GM21528 (cell line): ENCODE data around the gene NCKAP5.

Source experiments
- ATAC-seq: cut with Tn5 transposase; IDR thresholded peaks from one replicate; pipeline ENCODE4 v1.9.1; 2021; ENCODE audit warnings: mild to moderate bottlenecking, moderate library complexity; ENCODE audit not compliant: unreplicated experiment, low FRiP score

Gene NCKAP5

DNA sequence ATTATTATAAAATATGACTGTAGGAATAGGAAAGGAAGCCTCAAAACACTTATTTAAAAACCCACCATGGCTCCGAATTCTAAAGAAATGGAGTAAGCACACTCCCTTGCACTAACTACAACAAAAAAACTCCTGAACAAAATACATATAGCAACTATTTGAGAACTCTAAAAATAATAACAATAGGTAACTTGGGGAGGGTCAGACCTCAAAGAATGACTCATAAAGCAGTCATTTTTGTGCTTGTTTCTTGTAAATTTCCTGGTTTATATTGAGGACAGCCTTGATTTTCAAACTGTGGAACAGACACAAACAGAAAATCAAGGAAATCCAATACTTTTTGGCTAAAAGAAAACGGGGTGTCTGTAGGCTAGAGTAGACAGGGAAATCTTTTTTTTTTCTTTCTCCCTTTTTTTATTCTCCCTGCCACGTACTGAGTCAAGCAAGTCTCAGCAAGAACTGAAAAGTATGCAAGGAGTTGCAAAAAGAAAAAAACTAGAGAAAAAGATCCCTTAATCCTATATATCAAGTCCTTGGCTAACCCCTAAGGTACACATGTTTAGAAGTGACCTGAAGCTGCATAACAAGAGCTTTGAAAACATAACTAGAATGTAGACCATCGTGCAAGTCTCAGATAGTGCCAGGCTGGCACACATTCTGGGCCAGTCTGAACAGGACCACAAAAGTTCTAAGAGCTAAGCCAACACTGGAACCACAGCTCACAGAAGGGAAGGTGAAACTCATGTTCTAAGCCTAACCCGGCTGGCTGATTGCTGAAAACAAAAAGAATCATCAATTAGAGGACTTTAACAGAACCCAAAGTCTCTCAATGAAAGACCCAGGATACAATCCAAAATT, 495.2 kb downstream of the NCKAP5 start:
- ATAC-seq: no peak

- no peak for ATAC-seq
Observed at GRCh38 chr2:133063775-133064174, 504.5 kb downstream of the NCKAP5 start.

GRCh38 chr2:133062931-133063665, 505.2 kb downstream of the NCKAP5 start:
- no peak for ATAC-seq

- ATAC-seq: no peak
Observed at GRCh38 chr2:133061874-133062593, 506.2 kb downstream of the NCKAP5 start.

DNA sequence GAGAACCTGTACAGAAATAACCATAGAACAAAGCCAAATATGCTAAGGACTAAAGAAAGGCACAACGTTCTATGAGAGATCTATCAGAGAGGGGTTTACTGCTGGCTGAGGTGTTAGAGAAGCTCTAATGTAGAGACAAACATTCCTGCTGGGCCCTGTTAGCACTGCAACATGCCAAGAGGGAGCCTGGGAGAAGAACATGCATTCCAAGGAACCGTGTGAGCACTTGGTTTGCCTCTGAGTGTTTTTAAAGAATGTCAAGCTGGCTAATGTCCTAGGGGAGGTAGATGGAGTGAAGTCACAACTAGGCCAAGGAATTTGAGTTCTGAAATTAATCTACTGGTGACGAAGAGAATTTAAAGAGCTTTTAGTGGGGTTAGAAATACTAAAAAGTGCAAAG, 514.0 kb downstream of the NCKAP5 start:
- ATAC-seq: no peak

DNA sequence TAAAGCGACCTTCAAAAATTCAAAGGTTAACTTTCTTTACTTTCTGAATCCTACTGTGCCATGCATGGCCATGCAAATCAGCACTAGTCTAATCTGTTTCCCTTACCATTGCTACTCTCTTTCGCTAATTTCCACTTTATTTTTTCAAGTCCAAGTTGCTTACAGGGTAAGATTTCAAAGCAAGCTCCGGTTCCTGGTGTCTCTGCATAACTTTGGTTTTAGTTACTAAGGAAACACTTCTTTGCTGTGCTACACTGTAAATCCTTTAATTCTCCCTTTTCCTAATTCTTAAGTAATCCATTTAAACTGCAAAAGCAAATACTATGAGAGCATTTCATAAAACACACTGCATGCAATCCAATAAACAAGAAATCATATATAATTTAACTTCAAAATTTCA, 514.7 kb downstream of the NCKAP5 start:
- ATAC-seq: no peak

DNA sequence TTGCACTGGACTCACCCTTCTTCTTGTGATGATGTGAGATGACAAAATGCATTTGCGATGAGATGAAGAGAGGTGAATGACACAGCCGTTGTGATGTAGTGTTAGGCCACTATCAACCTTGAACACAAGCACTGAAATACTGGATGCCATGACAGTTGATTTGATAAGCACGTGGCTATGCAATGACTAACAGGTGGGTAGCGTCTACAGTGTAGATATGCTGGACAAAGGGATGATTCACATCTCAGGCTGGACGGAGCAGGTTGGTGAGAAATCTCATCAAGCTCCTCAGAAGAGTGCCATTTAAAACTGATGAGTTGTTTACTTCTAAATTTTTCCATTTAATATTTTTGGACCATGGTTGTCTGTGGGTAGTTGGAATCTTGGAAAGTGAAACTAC, 522.5 kb downstream of the NCKAP5 start:
- no peak for ATAC-seq

DNA sequence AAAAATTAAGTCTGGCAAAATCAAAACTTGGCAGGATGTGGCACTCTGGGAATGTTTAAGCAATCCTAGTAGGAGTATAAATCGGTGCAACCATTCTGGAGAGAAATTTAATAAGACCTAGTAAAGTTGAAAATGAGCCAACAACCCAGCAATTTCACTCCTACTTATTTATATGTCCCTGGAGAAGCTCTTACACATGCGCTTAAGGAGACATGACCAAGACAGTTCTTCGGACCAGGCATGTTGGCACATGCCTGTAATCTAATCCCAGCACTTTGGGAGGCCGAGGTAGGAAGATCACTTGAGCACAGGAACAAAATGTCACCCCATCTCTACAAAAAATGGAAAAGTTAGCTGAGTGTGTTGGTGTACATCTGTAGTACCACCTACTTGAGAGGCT, 523.7 kb downstream of the NCKAP5 start:
- ATAC-seq: no peak

GRCh38 chr2:133040170-133040569, 528.1 kb downstream of the NCKAP5 start:
- no peak for ATAC-seq

- no peak for ATAC-seq
Observed at GRCh38 chr2:133039531-133039930, 528.7 kb downstream of the NCKAP5 start.

DNA sequence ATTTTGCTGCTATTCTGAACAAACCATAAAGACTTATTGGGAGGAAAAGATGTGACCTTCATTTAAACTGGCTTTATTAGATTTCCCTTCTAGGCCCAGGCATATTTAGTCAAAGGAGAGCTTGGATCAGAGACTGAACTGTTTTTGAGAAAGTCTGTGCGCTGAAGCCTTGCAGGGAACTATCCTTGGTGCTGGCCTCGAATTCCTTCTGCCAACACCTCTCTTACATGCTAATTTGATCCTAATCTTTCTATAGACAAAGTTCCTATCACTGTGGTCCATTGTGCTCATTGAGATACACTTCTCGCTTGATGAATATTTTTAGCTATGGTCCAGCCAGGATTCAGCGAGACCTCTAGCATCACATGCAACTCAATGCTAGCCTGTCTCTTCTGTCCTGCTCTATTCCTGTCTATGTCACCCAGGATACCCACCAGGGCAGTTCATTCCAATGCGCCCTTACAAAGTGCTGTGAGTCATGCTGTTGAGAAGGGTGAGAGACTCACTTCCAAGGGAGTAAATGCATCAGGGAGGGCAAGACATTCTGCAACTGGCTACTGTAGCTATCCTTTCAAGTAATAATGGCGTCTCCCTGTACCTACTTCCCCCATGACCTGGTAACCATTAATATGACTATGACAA, 541.6 kb downstream of the NCKAP5 start:
- ATAC-seq: no peak

GRCh38 chr2:133025004-133025403, 543.3 kb downstream of the NCKAP5 start:
- ATAC-seq: no peak

GRCh38 chr2:133012847-133013734, 555.2 kb downstream of the NCKAP5 start:
- no peak for ATAC-seq

- no peak for ATAC-seq
Observed at GRCh38 chr2:133004623-133005022, 563.6 kb downstream of the NCKAP5 start.

DNA sequence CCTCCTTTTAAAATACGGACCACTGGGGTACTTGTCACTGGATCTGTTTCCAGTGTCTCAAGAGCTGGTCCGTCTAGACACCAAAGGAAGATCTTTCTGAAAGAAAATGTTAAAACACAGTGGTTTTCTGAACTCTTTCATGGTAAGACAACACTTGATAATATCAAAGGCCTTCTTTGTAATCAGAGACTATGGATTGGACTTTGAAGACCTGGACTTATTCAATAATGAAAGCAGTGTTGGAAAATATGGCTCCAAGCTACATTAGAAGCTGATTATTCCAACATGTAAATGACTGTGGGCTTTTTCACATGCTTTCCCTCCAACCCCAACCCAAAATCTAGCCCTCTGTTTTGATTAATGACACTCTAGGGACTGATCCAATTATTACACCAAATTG, 568.8 kb downstream of the NCKAP5 start:
- ATAC-seq: no peak

DNA sequence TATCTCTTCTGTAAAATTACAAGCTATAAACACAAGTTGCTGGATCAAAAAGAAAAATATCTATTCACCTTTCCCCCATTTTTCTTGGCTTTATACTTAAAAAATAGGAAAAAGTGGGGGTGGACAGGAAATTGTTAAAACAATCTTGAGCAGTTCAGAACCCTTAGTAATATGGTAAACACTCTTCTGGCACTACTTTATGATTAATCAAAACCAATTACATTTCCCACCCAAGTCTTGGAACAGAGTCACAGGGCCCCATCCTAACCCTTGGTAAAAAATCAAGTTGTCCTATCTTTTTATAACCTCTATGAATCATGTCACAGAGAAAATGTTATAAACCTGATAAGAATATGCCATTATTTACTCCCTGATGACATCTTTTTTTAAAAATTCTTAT, 570.0 kb downstream of the NCKAP5 start:
- ATAC-seq: no peak

DNA sequence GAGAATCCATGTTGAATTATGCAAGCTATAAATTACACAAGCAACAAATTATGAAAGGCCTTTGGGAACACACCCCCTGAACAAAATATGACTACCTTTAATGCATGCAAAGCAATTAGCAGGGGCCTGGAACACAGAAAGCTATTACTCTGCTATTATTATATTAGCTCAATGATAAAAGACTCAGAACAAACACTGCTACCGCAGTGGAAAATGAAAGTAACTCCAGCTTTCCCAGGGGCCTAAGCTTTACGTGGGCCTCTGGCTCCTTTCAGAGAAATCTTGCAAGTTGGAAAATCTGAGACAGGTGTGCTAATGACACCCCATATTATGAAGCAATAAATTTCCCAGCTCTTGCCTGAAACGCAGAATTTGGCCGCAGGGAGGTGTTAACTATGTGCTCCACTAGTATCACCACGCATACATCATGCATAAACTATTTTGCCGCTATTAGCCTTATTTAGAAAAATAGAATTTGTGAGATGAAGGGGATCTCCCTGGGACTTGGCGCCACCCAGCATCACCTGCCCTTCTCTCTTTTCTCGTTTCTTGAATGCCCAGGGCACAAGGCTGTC, 576.7 kb downstream of the NCKAP5 start:
- ATAC-seq: no peak

DNA sequence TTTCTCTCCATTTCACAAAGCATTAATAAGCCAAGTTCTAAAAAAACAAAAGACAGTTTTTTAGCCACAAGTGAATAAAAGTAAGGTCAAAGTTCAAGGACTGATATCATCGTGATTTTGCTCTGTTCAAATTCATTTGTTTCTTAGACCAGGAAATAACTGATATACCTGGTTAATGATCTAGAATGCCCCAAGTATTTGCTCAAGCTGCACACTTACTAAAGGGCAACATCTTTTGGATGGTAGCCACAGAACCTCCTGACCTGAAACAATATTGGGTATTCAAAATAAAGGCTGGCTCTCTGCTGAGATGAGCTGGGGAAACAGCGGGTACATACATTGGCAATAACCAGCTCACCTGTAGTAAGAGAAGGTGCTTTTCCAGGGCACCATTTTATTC, 583.5 kb downstream of the NCKAP5 start:
- no peak for ATAC-seq

DNA sequence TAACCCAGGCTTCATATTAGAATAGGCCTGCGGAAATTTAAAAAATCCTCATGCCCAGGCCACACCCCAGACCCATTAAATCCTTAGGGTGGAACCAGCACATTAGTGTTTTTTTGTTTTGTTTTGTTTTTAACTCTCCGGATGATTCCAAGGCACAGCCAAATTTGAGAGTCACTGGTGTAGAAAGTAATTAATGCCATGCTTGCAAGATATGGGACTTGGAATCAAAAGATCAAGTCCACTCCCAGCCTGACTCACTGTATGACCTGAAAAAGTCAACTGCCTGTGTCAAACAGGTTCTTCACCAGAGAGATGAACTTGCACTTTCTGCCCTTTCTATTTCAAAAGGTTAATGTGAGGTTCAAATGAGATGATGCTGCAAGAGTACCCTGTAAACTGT, 588.0 kb downstream of the NCKAP5 start:
- ATAC-seq: no peak
